Fibroblast of villous mesenchyme (primary cell): ENCODE results near the gene PLPPR1. TPM values are rescaled to one million over a fixed set of nuclear protein-coding genes. Genes with fewer than 3 reads are reported as not detected.

Experiments
- DNase-seq: peaks from one replicate; pipeline ENCODE4 v3.0.0-alpha.2; 2010; ENCODE audit warnings: low read depth
- H3K4me3 ChIP-seq: 2 replicates; pipeline ENCODE4 v1.5.1; 2011; ENCODE audit warnings: low read depth, mild to moderate bottlenecking, low read length
- CTCF ChIP-seq: IDR thresholded peaks from 2 replicates; pipeline ENCODE4 v1.5.1; 2012; ENCODE audit warnings: low read depth, mild to moderate bottlenecking, low read length; ENCODE audit not compliant: insufficient read depth
- small RNA-seq: library from RNA; depleted of rRNA; stranded (forward); fragments of <200 nt; gene quantifications from one replicate; pipeline ENCODE3, GENCODE V24; 2012
- total RNA-seq: library from RNA; depleted of rRNA; stranded (reverse); fragments of >200 nt; gene quantifications from 2 replicates; pipeline ENCODE4 v1.2.3, GENCODE V29; 2012

PLPPR1 gene
- total RNA-seq, 1 donor: not detected

- no peak for DNase-seq
- no peak for TF ChIP-seq CTCF
- no peak overlapping the region for H3K4me3 ChIP-seq
Measured at GRCh38 chr9:101372327-101373118, 344.0 kb downstream of the PLPPR1 start.

Small RNAs within 50 kb of the gene (small RNA-seq; reads per million reads assigned to genes)
- gene RF00322: not detected
